ENCODE data around the gene NPY1R.

The NPY1R gene

DNA sequence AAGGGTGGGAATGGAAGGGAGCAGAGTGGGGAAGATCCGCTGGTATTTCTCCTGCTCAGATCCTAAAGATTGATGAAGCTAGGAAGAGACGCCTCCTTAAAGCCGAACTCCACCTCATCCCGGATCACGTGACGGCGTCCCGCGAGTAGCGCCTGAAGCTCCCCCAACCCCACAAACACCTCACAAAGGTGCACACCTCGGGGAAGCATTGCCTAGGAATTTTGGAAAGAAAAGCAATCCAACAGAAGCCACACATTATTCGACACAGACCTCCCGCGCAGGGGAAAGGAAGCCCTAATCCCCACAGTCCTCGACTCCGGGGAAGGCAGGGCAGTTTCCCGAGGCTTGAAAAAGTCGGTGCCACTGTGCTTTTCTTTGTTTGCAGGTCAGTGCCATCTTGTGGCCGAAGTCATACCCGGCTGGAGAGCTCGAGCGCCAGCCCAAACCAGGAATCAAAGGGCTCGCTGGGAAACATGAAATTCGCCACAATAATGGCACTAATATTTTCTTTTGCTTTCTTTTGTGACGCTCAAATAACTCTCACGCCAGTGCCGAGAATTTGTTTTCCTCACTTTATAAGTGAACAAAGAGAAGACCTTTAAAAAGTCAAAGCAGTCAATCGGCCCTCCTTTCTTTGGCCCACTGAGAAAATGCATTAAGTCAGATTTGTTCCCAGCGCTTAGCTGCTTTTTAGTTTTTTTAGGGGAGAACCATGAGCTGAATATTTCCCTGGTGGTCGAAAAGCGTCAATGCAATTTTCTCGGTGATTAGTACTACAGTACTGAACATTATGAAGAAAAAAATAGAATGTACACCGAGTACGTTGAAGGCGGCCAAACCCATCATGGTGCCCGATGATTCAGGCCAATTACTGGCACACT is at the start of gene NPY1R:
NPY1R (minus strand) TSS at position 71 of the 881 bp plus-strand sequence. CDS start 6,042 bp downstream, outside the sequence.
- DNase-seq, result no peak

DNA sequence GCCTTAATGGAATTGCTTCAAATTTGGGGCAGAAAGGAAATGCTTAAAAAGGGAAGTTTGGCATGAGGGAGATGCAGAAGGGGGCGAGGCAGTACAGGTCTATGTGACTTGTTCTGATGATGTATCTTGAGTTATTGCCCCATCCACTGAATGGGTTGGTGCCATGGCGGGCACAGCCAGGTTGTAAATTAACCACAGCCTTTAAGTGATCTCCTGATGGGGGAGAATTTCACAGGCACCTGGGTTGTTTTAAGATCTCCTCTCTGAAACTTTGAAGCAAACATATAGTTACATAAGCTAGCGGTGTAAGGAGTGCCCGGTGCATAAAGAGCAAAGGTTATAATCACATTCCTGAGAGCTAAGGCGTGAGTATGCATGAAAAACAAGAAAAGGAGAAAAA is 48.3 kb upstream of the NPY1R start:
- DNase-seq, result no peak

- DNase-seq, result no peak
Measured at GRCh38 chr4:163378661-163379060, 46.3 kb upstream of the NPY1R start.

DNA sequence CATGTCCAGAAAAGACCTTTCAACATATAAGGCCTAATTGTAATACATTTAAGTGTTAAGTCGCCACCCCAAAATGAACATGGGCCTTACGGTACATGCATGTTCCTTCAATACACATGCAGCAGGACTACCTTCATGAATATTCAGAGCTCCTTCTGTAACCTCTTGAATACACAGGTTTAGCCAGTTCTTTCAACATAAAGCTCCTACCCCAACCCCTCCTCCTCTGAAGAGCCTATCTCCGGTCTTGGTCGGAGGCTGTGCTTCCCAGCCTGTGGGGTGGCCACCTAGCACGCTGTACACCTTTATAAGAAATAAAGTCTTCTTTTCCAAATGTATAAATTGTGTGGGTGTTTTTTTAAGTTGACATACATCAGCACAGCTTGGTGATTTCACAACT is 39.6 kb upstream of the NPY1R start:
- DNase-seq, result no peak

GRCh38 chr4:163367651-163368050 is 35.3 kb upstream of the NPY1R start:
- no peak for DNase-seq

DNA sequence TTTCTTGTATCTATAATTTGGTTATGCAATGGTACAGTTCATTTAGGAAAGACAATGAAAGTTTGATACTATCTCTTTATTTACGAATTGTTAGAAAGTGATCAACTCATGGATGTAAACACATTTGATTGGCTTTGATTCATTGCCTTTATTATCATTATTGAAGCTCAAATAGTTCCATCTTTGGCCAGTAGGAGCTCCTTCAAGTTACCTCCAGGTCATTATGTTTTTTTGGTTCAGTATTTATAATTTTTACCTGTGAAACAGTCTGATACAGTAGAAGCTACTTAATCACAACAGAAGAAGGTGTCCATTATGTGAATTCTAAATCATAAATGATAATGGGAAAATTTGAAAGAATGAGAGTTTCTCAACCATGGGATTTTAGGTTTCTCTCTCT is 23.7 kb upstream of the NPY1R start:
- DNase-seq, result no peak

- DNase-seq, result no peak
Measured at GRCh38 chr4:163353054-163353453, 20.7 kb upstream of the NPY1R start.

DNA sequence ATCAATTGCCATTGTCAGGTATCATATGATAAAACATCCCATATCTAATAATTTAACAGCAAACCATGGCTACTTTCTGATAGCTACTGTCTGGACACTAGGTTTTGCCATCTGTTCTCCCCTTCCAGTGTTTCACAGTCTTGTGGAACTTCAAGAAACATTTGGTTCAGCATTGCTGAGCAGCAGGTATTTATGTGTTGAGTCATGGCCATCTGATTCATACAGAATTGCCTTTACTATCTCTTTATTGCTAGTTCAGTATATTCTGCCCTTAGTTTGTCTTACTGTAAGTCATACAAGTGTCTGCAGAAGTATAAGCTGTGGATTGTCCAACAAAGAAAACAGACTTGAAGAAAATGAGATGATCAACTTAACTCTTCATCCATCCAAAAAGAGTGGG is 18.3 kb upstream of the NPY1R start:
- no peak for DNase-seq

DNA sequence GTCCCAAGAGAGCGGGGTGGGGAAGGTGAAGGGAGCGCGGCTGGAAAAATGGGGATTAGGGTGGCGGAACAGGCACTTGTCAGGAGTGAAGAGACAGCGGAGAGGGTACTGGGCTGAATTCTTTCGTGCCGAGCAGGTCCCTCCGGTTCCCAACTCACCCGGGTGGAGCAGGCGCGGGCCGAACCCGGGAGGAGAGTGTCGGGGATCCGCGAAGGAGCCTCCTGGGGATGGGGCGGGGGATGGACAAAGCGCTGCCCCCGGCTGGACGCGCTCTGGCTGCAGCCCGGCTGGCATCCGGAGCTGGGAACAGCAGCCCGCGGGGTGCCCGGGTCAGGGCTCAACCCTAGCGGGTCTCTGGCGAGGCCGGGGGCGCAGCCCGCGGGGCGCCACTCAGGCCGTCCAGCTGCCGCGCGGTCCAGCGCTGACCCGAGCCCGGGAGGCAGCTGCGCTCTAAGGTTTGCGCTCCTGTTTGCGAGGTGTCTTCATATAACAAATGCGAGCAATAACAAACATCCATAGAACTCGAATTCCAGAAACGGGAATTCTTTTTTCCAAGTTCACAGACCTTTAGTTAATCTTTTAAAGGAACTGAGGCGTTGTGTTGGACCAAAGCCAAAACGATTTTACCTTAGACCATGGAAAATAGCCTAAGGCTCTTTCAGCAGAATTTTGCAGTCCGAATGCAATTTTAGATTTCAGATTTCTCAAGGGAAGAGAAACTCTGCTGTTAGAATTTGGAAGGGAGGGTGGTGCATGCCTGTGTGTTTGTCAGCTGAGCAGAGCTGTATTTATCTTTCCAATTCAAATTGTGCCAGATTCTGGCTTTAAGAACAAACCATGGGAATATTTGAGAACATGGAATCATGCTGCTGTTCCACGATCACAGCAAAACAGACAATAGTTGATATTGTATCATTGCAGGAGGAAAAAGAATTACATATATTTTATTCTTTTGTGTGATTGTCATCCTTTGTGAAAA is 12.0 kb upstream of the NPY1R start:
- DNase-seq, result no peak

- no peak for DNase-seq
Measured at GRCh38 chr4:163343604-163344146, 11.3 kb upstream of the NPY1R start, which contains the start of gene NPY5R. Gene NPY5R (plus strand): TSS chr4:163343892. CDS start chr4:163350274, 6,382 bp downstream.

DNA sequence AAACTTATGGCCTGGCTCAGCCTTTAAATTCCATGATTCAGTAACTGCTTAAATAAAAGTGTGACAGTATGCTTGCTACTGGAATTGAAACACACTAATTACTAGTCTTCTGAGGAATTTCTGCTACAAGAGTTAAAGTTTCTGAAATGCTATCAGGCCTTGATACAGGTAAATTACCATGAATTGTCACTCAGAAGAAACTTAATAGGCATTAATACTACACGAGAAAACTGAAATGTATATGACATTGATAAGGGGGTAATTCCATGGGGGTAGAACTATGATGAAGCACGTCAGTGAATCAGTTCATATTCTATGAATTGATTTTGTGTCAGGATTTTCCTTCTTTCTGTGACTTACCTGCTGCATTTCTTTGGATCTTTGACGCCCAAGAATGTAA is 3.0 kb upstream of the NPY1R start:
- DNase-seq, result no peak

GRCh38 chr4:163331629-163332376 is 593 bp downstream of the NPY1R start:
- no peak for DNase-seq

- no peak for DNase-seq
Measured at GRCh38 chr4:163330916-163331628, 1.3 kb downstream of the NPY1R start.

DNA sequence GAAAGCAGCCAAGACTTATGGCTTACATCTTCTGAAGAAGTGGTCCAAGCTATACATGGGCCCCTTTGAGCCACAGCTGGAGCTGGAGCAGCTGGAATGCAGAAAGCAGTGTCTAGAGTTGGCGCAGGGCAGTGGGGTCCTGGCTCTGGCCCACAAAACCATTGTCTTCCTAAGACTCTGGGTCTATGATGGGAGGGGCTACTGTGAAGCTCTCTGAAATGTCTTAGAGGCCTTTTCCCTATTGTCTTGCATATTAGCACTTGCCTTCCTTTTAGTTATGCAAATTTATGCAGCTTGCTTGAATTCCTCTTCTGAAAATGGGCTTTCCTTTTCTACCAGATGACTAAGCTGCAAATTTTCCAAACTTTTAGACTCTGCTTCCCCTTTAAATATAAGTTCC is 15.3 kb downstream of the NPY1R start:
- DNase-seq, result no peak

- no peak for DNase-seq
Measured at GRCh38 chr4:163309466-163309865, 22.9 kb downstream of the NPY1R start.

DNA sequence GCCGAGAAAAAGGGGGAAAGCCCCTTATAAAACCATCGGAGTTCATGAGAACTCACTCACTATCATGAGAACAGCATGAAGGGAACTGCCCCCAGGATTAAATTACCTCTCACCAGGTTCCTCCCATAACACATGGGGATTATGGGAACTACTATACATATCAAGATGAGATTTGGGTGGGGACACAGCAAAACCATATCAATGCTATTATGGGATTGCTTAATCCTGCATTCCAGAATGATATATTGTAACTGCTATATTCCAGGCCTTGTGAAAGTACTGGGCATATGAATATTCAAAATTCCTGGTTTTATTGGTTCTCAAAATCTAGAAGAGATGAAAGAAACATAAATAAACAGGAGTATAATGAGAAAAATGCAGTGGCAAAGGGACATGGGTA is 29.3 kb downstream of the NPY1R start:
- DNase-seq, result no peak

DNA sequence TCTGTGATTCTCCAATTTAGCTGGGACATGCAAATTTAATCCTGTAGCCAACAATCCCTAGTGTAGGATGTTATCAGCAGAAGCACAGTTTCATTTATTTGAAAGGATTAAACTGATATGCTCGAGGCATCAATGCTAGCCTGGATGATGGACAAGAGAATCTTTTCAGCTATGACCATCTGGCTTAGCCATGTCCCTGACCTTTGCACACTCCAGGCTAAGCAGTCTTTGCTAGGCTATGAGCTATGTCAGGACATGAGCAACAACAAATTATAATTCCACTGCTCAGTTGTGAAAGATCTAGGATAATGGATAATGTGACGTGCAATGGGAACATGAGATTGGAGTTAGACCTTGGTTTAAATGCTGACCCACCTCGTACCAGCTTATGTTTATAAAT is 32.0 kb downstream of the NPY1R start:
- no peak for DNase-seq

GRCh38 chr4:163295138-163295537 is 37.3 kb downstream of the NPY1R start:
- DNase-seq, result no peak

GRCh38 chr4:163284304-163284703 is 48.1 kb downstream of the NPY1R start:
- DNase-seq, result no peak

- no peak for DNase-seq
Measured at GRCh38 chr4:163280703-163281519, 51.5 kb downstream of the NPY1R start.

DNA sequence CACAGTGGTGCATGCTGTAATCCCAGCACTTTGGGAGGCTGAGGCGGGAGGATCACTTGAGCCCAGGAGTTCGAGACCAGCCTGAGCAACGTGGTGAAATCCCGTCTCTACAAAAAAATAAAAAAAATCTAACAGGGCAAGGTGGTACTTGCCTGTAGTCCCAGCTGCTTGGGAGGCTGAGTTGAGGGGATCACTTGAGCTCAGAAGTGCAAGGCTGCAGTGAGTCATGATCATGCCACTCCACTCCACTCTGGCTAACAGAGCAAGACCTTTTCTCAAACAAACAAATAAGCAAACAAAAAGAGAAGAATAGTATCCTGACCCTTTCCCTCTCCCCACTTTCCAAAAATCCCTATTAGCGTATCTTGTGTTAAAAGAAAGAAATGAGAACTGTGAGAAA is 52.7 kb downstream of the NPY1R start:
- no peak for DNase-seq

Data from NCI-H187 (cell line).